ENCODE measurements around the gene PGM2.
"Not testable (repeated sequence)": the region's sequence is repeated elsewhere in the genome, so short reads cannot be mapped to it uniquely, and the experiment has no call there.

The PGM2 gene

GRCh38 chr4:37826295-37827029 is at the start of gene PGM2:
PGM2 (plus strand) TSS chr4:37826686; CDS start chr4:37826733, 47 bp downstream.
- DNase-seq: peak; percentile 91 to 95

- DNase-seq: no peak
Observed at GRCh38 chr4:37779896-37780295, 46.6 kb upstream of the PGM2 start.

DNA sequence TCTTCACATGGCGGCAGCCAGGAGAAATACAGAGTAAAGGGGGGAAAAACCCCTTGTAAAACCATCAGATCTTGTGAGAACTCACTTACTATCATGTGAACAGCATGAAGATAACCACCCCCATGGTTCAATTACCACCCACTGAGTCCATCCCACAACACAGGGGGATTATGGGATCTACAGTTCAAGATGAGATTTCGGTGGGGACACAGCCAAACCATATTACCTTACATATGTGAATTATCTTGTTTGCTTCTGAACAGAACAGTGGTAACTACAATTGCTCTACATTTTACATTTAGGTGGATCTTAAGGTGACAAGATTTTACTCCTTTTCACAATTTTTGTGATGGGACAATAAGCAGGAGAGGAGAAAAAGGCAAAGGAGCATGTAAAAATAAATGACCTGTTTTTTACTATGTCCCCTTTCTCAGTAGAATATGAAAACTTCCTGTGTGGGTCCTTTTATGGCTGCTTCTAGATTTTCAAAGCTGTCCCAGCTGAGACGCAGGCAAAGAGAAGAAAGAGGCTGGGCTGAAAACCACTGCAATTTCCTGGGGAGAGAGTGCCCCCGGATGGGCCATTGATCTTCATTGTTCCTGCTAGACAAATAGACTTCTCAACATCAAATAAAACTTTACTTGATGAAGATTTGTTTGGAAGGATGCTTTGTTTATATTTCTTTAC is 45.9 kb upstream of the PGM2 start:
- DNase-seq: no peak

DNA sequence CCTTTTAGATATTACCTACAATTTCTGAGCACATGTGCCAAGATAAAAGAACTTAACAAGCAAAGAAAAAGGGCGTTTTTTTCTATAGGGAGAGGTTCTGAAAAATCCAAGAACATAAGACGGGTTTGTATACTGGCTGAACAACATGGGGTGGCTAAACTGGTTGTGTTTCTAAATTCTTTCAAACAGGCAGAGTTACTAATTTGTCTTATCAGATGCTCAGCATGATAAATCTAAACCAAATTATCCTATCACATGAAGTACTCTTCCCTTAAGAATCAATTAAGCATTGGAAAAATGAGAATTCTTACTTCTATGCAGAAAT is 45.4 kb upstream of the PGM2 start:
- no peak for DNase-seq

- DNase-seq: not testable (repeated sequence)
Observed at GRCh38 chr4:37786267-37786666, 40.2 kb upstream of the PGM2 start.

GRCh38 chr4:37787883-37788460 is 38.5 kb upstream of the PGM2 start:
- DNase-seq: not testable (repeated sequence)

- no peak for DNase-seq
Observed at GRCh38 chr4:37788819-37789218, 37.7 kb upstream of the PGM2 start.

- no peak for DNase-seq
Observed at GRCh38 chr4:37792241-37792640, 34.2 kb upstream of the PGM2 start.

GRCh38 chr4:37793562-37793961 is 32.9 kb upstream of the PGM2 start:
- DNase-seq: no peak

GRCh38 chr4:37794056-37794455 is 32.4 kb upstream of the PGM2 start:
- no peak for DNase-seq

DNA sequence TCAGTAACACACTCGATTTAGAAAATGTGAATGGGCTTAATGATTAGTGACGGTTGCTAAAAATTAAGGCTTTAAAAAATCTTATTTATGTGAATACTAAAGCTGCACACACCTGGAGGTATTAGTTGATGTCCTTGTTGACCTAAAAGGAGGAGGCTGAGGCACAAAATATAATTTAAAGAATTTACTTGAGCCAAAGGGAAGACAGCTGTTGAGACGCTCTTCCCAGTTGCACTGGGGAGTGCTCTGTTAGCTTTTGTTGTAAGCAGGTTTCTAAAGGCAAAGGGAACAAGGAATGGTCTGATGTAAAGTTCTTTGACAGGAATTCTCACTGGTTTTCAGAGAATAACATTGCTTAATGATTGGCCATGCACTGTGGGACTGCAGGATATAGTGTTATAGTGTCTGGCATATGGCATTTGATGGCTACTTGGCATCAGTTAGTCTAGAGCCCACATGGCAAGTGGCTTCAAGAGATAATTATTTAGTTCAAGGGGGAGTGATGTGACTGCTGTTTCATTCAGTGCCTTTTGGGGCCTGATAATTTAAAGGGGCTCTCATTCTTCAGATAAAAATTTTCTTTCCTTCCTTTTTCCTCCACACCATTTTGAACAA is 30.8 kb upstream of the PGM2 start:
- DNase-seq: no peak

DNA sequence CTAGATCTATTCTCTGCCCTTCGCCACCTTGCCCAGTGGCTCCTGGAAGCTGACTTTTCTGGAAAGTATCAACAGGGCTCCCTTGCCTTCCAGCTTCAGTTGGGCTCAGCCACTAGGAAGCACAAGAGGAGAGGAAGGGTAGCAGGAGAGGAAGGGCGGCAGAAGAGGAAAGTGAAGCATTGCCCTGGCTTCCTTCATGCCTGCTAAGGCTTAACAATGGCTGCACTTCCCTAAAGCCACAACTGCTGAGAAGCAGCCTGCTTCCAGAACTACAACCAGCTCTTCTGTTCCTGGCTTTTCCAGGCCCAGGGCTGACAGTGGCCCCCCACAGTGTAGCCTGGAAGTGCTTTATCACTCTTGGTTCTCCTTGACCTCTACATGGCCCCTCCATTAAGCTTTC is 29.1 kb upstream of the PGM2 start:
- DNase-seq: no peak

- DNase-seq: no peak
Observed at GRCh38 chr4:37797923-37798322, 28.6 kb upstream of the PGM2 start.

DNA sequence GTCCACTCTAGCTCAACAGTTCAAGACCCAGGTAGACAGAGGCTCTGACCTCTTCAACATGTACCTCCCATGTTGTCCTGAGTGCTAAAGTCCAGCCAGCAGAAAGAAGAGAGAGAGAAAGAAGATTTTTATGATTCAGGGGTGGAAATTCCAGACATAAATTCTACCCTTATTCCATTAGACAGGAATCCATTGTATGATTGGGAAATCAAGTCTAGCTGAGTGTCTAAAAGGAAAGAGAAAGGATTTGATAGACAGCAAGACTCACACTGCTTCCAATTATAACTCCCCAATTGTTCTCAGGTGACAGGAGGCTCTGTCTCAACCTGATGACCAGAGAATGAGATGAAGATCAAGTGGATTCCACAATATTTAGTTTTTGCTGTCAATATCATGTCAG is 27.9 kb upstream of the PGM2 start:
- no peak for DNase-seq

- DNase-seq: no peak
Observed at GRCh38 chr4:37799941-37800554, 26.4 kb upstream of the PGM2 start.

DNA sequence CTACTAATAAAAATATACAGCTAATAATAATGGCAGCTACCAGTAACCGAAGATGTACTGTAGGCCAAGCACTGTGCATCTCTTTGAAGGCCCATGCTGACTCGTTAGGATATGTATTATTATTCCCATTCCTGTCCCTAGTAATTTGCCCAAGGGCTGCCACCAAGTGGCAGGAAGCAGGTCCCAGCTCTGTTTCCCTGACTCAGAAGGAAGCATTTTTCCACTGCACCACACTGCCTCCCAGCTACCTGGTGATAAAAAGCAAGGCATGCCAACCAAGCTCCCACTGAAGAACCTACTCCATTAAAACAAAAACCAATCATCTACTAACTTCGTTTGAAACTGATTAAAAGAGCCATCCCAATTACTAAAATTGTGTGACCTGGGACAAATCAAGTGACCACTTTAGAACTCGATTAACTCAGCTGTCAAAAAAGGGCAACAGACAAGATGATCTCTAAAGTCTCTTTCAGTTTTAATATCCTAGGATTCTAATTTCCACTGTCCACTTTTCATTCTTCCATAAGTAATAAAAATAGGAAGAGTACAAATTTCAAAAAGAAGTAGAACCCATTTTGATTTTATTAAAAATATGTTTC is 24.3 kb upstream of the PGM2 start:
- DNase-seq: peak; percentile 45 to 60

GRCh38 chr4:37803348-37803973 is 23.0 kb upstream of the PGM2 start:
- peak in 1 of 2 experiments; percentile 25 for DNase-seq

DNA sequence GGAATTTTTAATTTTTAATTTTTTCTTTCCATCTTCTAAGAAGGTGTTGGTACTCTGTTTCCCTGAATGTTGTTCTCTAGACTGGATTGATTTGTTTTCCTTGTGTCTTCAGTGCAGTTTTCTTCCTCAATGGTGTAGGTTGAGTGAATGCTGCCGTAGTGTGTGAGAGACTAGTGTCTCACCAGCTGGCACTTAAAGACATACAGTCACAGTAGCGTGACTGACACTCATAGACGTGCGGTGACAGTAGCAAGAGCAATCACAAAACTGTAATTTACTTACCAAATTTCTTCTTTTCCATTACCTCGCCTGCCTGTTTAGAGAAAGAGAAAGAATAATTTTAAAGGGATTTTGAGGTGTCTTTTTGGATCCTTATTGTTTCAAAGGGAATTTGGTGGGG is 21.4 kb upstream of the PGM2 start:
- peak; percentile 15 to 47 for DNase-seq

DNA sequence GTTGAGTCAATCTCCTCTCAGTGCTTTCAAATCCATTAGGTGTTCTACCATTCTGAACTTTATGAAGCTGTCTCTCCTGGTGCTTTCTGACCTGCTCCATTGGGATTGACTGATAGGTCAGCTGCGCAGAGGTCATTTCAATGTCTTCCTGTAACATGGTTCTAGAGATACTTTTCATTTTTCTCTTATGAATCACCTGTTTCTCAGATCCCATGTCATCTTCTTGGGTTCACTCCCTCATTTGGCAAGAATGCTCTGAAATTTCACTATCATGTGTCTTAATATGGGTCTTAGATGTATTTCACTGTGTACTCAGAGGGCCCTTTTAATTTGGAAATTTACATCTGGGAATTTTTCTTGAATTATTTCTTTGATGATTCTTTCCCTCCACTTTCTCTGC is 13.8 kb upstream of the PGM2 start:
- no peak for DNase-seq

DNA sequence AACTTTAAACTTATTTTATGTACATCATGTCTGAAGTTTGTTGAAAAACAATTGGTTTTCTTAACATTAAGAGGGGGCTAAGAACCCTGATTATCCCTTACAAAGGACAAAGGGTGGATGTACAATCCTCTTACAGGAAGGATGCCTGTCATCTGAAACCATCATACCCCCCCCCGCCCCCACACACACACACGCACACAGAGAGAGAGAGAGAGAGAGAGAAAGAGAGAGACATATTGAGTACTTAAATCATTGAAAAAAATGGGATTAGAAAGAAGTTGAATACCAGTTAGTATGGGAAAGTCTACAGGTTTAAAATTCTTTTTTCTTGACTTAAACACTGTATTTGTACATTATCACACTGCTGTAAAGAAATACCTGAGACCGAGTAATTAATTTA is 10.9 kb upstream of the PGM2 start:
- DNase-seq: no peak

DNA sequence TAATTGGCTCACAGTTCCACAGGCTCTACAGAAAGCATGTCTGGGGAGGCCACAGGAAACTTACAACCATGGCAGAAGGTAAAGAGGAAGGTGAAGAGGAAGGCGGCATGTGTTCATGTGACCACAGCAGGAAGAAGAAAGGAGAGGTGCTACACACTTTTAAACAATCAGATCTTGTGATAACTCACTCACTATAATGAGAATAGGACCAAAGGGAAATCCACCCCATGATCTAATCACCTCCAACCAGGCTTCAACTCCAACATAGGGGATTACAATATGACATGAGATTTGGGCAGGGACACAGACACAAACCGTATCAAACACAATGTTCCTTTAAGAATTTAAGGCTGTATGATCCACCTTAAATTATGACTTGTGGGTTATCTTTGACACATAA is 10.5 kb upstream of the PGM2 start:
- DNase-seq: no peak

DNA sequence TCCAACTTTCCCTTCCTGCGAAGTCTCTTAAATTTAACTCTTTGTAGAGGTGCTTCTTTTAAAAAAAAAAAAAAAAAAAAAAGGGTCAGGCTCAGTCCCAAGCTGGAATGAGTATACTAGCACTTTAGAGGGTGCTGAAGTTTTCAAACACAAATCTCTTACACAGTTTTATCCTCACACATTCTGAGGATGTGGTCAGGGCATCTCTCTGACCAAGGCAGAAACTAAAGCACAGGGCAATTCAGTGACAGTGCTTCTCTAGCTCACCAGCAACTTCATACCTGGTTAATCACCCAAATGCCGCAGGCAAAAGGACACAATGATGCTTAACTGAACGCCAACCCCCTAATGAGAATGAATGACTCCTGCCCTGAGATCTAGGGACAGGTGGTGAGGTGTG is 9.8 kb upstream of the PGM2 start:
- DNase-seq: no peak

GRCh38 chr4:37818752-37819151 is 7.7 kb upstream of the PGM2 start:
- no peak for DNase-seq

Measured in NCI-H187 (cell line).